Type B pancreatic cell (in vitro differentiated cells): ENCODE data around the gene NEURL1B. TPM values are rescaled to one million over a fixed set of nuclear protein-coding genes. Genes with fewer than 3 reads are reported as not detected.
"Not testable (repeated sequence)": the region's sequence is repeated elsewhere in the genome, so short reads cannot be mapped to it uniquely, and the experiment has no call there.

Experiments
- DNase-seq: peaks from one replicate; pipeline ENCODE4 v3.0.0; 2021; ENCODE audit warnings: mixed read lengths; ENCODE audit not compliant: unreplicated experiment; ENCODE audit errors: extremely low spot score
- H3K27ac Mint-ChIP-seq: 2 replicates; pipeline ENCODE4 v1.8.0; 2021; ENCODE audit warnings: mild to moderate bottlenecking, mixed read lengths
- H3K27me3 Mint-ChIP-seq: 2 replicates; pipeline ENCODE4 v1.8.0; 2021; ENCODE audit warnings: mixed read lengths
- H3K36me3 Mint-ChIP-seq: 2 replicates; pipeline ENCODE4 v1.8.0; 2021; ENCODE audit warnings: mixed read lengths
- H3K4me1 Mint-ChIP-seq: one replicate; pipeline ENCODE4 v1.8.0; 2021; ENCODE audit warnings: mixed read lengths; ENCODE audit not compliant: unreplicated experiment
- H3K4me3 Mint-ChIP-seq: 2 replicates; pipeline ENCODE4 v1.8.0; 2021; ENCODE audit warnings: mild to moderate bottlenecking, mixed read lengths
- H3K9me3 Mint-ChIP-seq: 2 replicates; pipeline ENCODE4 v1.8.0; 2021; ENCODE audit warnings: mixed read lengths
- CTCF ChIP-seq: fragments of 200-600 bp; sonication (generic); conservative IDR thresholded peaks from 2 replicates; pipeline ENCODE4 v1.5.0; 2021; ENCODE audit warnings: antibody characterized with exemption, mild to moderate bottlenecking
- total RNA-seq: library from RNA; stranded (reverse); gene quantifications from 2 replicates; pipeline ENCODE4 v1.2.1, GENCODE V29; 2021; ENCODE audit warnings: low replicate concordance

NEURL1B gene
- total RNA-seq, 1 donor from 2014 or later = 7.6 TPM

- H3K4me1 Mint-ChIP-seq = peaks cover 10% of the 10 kb centered on the region
- H3K4me3 Mint-ChIP-seq = no peak overlapping the region
- H3K27ac Mint-ChIP-seq = no peak overlapping the region
- TF ChIP-seq CTCF = no peak
- H3K27me3 Mint-ChIP-seq = no peaks in the 10 kb centered on the region
- peaks cover 7% of the 10 kb centered on the region for H3K36me3 Mint-ChIP-seq
- no peak for DNase-seq
- no peaks in the 10 kb centered on the region for H3K9me3 Mint-ChIP-seq
These were observed 30.0 kb downstream of the NEURL1B start for GRCh38 chr5:172671091-172671490.

- peak overlapping the region; percentile 83 for H3K27ac Mint-ChIP-seq
- no peak for TF ChIP-seq CTCF
- H3K4me3 Mint-ChIP-seq = no peak overlapping the region
- H3K27me3 Mint-ChIP-seq = no peaks in the 10 kb centered on the region
- DNase-seq = no peak
- peaks cover 7% of the 10 kb centered on the region for H3K4me1 Mint-ChIP-seq
- H3K9me3 Mint-ChIP-seq = no peaks in the 10 kb centered on the region
- peaks cover 7% of the 10 kb centered on the region for H3K36me3 Mint-ChIP-seq
These were observed 31.6 kb downstream of the NEURL1B start for GRCh38 chr5:172672681-172673080.

- H3K4me3 Mint-ChIP-seq = no peak overlapping the region
- no peak for TF ChIP-seq CTCF
- DNase-seq = no peak
- no peak overlapping the region for H3K27ac Mint-ChIP-seq
- peaks cover 7% of the 10 kb centered on the region for H3K36me3 Mint-ChIP-seq
- peaks cover 4% of the 10 kb centered on the region for H3K4me1 Mint-ChIP-seq
- H3K27me3 Mint-ChIP-seq = no peaks in the 10 kb centered on the region
- no peaks in the 10 kb centered on the region for H3K9me3 Mint-ChIP-seq
These were observed 33.1 kb downstream of the NEURL1B start for GRCh38 chr5:172674155-172674554.

- Mint-ChIP-seq H3K27ac (no peak overlapping the region), H3K4me1 (peaks cover 13% of the 10 kb centered on the region), H3K27me3 (peaks cover 13% of the 10 kb centered on the region), H3K4me3 (no peak overlapping the region), H3K9me3 (peaks cover 10% of the 10 kb centered on the region), H3K36me3 (peaks cover 14% of the 10 kb centered on the region)
- TF ChIP-seq CTCF = no peak
- no peak for DNase-seq
These were observed 35.9 kb downstream of the NEURL1B start for GRCh38 chr5:172676914-172677475.

- H3K4me1 Mint-ChIP-seq = peaks cover 13% of the 10 kb centered on the region
- H3K36me3 Mint-ChIP-seq = peaks cover 17% of the 10 kb centered on the region
- H3K4me3 Mint-ChIP-seq, H3K27ac Mint-ChIP-seq, DNase-seq: not testable (repeated sequence)
- H3K27me3 Mint-ChIP-seq = peaks cover 25% of the 10 kb centered on the region
- peaks cover 10% of the 10 kb centered on the region for H3K9me3 Mint-ChIP-seq
These were observed 37.4 kb downstream of the NEURL1B start for GRCh38 chr5:172678362-172678874.

- TF ChIP-seq CTCF = no peak
- H3K36me3 Mint-ChIP-seq = peaks cover 17% of the 10 kb centered on the region
- H3K4me3 Mint-ChIP-seq = no peak overlapping the region
- H3K9me3 Mint-ChIP-seq = peaks cover 10% of the 10 kb centered on the region
- H3K27ac Mint-ChIP-seq = no peak overlapping the region
- DNase-seq = no peak
- peaks cover 25% of the 10 kb centered on the region for H3K27me3 Mint-ChIP-seq
- peaks cover 13% of the 10 kb centered on the region for H3K4me1 Mint-ChIP-seq
These were observed 37.8 kb downstream of the NEURL1B start for GRCh38 chr5:172678902-172679301.
